Loucy (cell line): Measurements from ENCODE around the gene PPP1R13B.

Experiments
- CTCF ChIP-seq: fragments of 200-600 bp; sonication (generic); conservative IDR thresholded peaks from 2 replicates; pipeline ENCODE4 v1.5.1; 2014; ENCODE audit warnings: mild to moderate bottlenecking, antibody characterized with exemption, low read length
- EZH2phosphoT487 ChIP-seq: fragments of 200-600 bp; IDR thresholded peaks from 2 replicates; pipeline ENCODE4 v1.6.1; 2018; ENCODE audit warnings: antibody characterized with exemption, mild to moderate bottlenecking, moderate library complexity, borderline replicate concordance

DNA sequence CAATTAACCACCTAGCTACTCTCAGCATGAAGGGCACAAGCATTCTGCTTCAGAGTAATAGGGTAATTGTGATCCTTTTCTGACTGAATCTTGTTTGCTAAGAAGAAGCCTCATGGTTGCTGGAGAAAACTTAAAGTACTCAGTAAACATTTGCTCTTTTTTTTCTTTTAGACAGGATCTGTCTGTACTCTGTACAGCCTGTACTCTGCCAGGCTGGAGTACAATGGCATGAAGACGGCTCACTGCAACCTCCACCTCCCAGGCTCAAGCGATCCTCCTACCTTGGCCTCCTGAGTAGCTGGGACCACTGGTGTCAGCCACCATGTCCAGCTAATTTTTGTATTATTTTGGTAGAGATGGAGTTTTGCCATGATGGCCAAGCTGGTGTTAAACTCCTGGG, 12.4 kb downstream of the PPP1R13B start:
- TF ChIP-seq CTCF, result no peak
- no peak for TF ChIP-seq EZH2phosphoT487
